ENCODE data around the gene TFR2. TPM values are rescaled to one million over a fixed set of nuclear protein-coding genes. Genes with fewer than 3 reads are reported as not detected.

The TFR2 gene
- total and polyA plus RNA-seq, 9 of the 15 experiments (the other 6 are each of a cell fraction or from before 2014, with no cell fraction given), result 3.8 to 123 (median 51.1) TPM

GRCh38 chr7:100642534-100642907, 1.2 kb upstream of the TFR2 start:
- peak overlapping the region; percentile 98 for H3K27ac ChIP-seq (ENCODE audit: extremely low read depth, low read depth, low read length)
- H3K36me3 ChIP-seq (ENCODE audit: control insufficient read depth, insufficient read depth, low read length), result peaks cover 5% of the 10 kb centered on the region; the same call in 1 of the 3 replicates
- H3K79me2 ChIP-seq (ENCODE audit: control insufficient read depth, insufficient read depth, low read length), result peaks cover 46% of the 10 kb centered on the region
- ChIA-PET POLR2A (interaction anchor here (1.1 to 1.7 kb wide), 3 partner anchors 11 to 41 kb away, joined by 4 to 6 read pairs (median 5); partner anchors contain the start of gene MOSPD3), CTCF (ENCODE audit: low intra/inter-chr PET ratio) (interaction anchor here (0.7 kb wide), 1 partner anchor 477 kb away, joined by 5 read pairs; no protein-coding TSS in a partner anchor)
- H3K9me3 ChIP-seq (replicated peaks; ENCODE audit: control insufficient read depth, insufficient read depth, low read depth, low read length), result no peaks in the 10 kb centered on the region
- H3K27me3 ChIP-seq (ENCODE audit: control insufficient read depth in 2 of 2, insufficient read depth in 2 of 2, low read length in 2 of 2), result no peaks in the 10 kb centered on the region
- peak; percentile 63 for FAIRE-seq
- no peaks in the 10 kb centered on the region for H4K20me1 ChIP-seq (replicated peaks; ENCODE audit: control insufficient read depth, insufficient read depth, low read length)
- H2AFZ ChIP-seq (ENCODE audit: low read depth, low read length), result peak overlapping the region; percentile 59; the same call in 1 of the 2 replicates
- H3K4me2 ChIP-seq (ENCODE audit: insufficient read depth, low read length), result peak overlapping the region; percentile 95
- no TSS peak for BruUV-seq (replicated peaks)
- peaks cover 25 to 55% of the 10 kb centered on the region in 2 experiments for H3K4me1 ChIP-seq (replicated peaks in 1 of 2; ENCODE audit: control insufficient read depth in 2 of 2, insufficient read depth in 2 of 2, low read length in 2 of 2)
- in situ Hi-C loops (cut with MboI), result no loop called here
- 0% methylated on average over 10 of the region's 11 CpGs for WGBS (ENCODE audit: insufficient coverage, low coverage, missing lambda C conversion rate)
- intact Hi-C loops (cut with micrococcal nuclease), result loop anchor here (1.0 to 5.0 kb wide), 2 partner anchors 14 to 50 kb away; partner anchors contain the start of genes ACTL6B and GIGYF1
- H3K9me1 ChIP-seq (ENCODE audit: control insufficient read depth, insufficient read depth, low read length), result no peaks in the 10 kb centered on the region
- DNase-seq (ENCODE audit: extremely low read depth in 1 of 4, low spot score in 3 of 4), result peak; percentile 92 to 98 (median 96)
- H3K4me3 ChIP-seq, result peak overlapping the region; percentile 55
- H3K9ac ChIP-seq (ENCODE audit: insufficient read depth in 1 of 2, low read depth in 2 of 2, low read length in 2 of 2), result peak overlapping the region; percentile 92 to 94
- ATAC-seq, result peak; percentile 80
- TF ChIP-seq XRCC4 (IDR thresholded peaks at IDR 0.05; ENCODE audit: extremely low read depth, insufficient read depth, insufficient read length) (no peak), SIX5 (IDR thresholded peaks at IDR 0.05; ENCODE audit: borderline replicate concordance in 1 of 2, insufficient read depth in 1 of 2, low read depth in 1 of 2, low read length in 2 of 2) (no peak), ZNF143 (CRISPR knock-in tag; IDR thresholded peaks at IDR 0.05) (no peak), TBP (optimal IDR thresholded peaks at IDR 0.05; ENCODE audit: low read depth, low read length) (no peak), SETDB1 (IDR thresholded peaks at IDR 0.05; ENCODE audit: low read length) (no peak), RBFOX2 (IDR thresholded peaks at IDR 0.05; ENCODE audit: low read depth, low read length) (peak; percentile 47), ZEB2 (IDR thresholded peaks at IDR 0.05) (peak; percentile 73; the same call in 1 of the 2 replicates), ARID2 (IDR thresholded peaks at IDR 0.05) (no peak), ZNF592 (IDR thresholded peaks at IDR 0.05) (no peak), MIER1 (IDR thresholded peaks at IDR 0.05; ENCODE audit: low read depth) (no peak), MTA2 (IDR thresholded peaks at IDR 0.05; ENCODE audit: low read depth) (no peak), UBTF (IDR thresholded peaks at IDR 0.05; ENCODE audit: borderline replicate concordance in 1 of 2, low read depth in 2 of 2, low read length in 2 of 2) (no peak), POLR2A (conservative IDR thresholded peaks at IDR 0.05) (peak; percentile 76), MYC (IDR thresholded peaks at IDR 0.05; ENCODE audit: low read depth, low read length) (0 out of 2 replicates have a peak, but pooled peaks have one; percentile 5), MYC (CRISPR knock-in tag; IDR thresholded peaks at IDR 0.05; ENCODE audit: borderline replicate concordance, low read depth) (no peak), PURB (CRISPR knock-in tag; IDR thresholded peaks at IDR 0.05; ENCODE audit: low read depth) (no peak), ZNF263 (CRISPR knock-in tag; IDR thresholded peaks at IDR 0.05; ENCODE audit: borderline replicate concordance) (peak; percentile 39; the same call in 1 of the 2 replicates), ZNF431 (CRISPR knock-in tag; IDR thresholded peaks at IDR 0.05) (no peak)

All from K562 (cell line).